Lower leg skin (tissue), 3 donors: Measurements from ENCODE around the gene YKT6.

Source experiments
- CTCF ChIP-seq, 3 donors: fragments of 450-650 bp; IDR thresholded peaks; one replicate each; pipeline ENCODE4 v1.5.1; 2016; ENCODE audit warnings: antibody characterized with exemption in 3 of 3, mild to moderate bottlenecking in 3 of 3, moderate library complexity in 2 of 3
- POLR2A ChIP-seq, 2 donors: fragments of 450-650 bp; IDR thresholded peaks; one replicate each; pipeline ENCODE4 v1.6.1; 2016 to 2017; ENCODE audit warnings: antibody characterized with exemption in 2 of 2, mild to moderate bottlenecking in 1 of 2, moderate library complexity in 1 of 2

DNA sequence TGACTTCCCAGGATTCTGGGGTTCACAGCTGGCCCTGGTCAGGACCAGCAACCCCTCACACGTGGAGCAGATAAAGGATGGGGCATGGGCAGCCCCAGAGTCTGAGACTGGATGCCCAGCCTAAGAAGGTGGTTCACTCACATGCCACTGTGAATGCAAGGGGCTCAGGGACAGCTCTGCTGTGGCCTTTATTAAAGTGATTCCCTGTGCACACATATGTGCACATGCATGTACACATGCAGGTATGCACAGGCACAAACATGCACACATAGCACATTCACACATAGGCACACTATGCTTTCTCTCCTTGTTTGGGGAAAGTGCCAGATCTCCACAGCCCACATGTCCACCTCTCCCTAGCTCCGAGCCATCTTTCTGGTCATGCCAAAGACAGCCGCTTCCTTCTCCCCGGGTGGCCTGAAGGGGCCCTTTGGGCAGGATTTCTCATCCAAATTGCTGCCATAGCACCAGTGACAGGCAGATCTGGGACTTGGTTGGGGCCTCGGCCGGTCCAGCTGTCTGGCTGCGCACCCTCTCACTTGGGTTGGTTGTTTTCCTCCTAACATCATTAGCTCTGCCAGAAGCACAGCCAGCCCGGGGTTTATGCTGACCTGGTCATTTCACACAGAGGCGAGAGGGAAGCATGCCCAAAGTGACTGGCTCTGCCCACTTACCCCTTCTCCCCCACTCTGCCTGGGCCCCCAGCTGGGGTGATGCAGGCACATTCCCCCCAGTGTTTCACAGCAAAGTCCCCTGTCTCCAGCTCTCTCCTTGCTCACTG, 13.0 kb upstream of the YKT6 start:
- no peak for TF ChIP-seq CTCF (IDR thresholded peaks at IDR 0.05)
- TF ChIP-seq POLR2A (IDR thresholded peaks at IDR 0.05): no peak
